ENCODE data around the gene IGSF21. TPM values are rescaled to one million over a fixed set of nuclear protein-coding genes. Genes with fewer than 3 reads are reported as not detected.
"Not testable (repeated sequence)": the region's sequence is repeated elsewhere in the genome, so short reads cannot be mapped to it uniquely, and the experiment has no call there.

Gene IGSF21
- total RNA-seq, 1 donor from 2014 or later: 0.35 TPM

DNA sequence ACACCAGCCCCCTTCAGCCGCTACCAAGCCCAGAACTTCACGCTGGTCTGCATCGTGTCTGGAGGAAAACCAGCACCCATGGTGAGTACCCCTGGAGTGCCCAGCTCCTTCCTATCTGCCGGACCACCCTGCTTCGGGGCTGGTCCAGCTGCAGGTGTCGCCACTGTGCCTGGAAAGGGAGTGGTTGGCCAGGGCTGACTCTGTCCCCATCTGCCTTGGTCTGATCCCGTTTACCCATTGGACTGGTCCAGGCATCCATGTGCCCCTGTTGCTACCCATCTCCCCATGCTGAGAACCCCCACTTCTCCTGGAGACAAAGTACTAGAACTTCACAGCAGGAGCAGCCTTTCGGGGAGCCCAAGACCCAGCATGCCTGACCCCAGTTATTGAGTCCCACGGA, 254.6 kb downstream of the IGSF21 start:
- Mint-ChIP-seq H3K36me3 (ENCODE audit: low read depth) (no peaks in the 10 kb centered on the region), H3K27me3 (ENCODE audit: low read depth) (peaks cover 56% of the 10 kb centered on the region)
- TF ChIP-seq, protein P1, sequence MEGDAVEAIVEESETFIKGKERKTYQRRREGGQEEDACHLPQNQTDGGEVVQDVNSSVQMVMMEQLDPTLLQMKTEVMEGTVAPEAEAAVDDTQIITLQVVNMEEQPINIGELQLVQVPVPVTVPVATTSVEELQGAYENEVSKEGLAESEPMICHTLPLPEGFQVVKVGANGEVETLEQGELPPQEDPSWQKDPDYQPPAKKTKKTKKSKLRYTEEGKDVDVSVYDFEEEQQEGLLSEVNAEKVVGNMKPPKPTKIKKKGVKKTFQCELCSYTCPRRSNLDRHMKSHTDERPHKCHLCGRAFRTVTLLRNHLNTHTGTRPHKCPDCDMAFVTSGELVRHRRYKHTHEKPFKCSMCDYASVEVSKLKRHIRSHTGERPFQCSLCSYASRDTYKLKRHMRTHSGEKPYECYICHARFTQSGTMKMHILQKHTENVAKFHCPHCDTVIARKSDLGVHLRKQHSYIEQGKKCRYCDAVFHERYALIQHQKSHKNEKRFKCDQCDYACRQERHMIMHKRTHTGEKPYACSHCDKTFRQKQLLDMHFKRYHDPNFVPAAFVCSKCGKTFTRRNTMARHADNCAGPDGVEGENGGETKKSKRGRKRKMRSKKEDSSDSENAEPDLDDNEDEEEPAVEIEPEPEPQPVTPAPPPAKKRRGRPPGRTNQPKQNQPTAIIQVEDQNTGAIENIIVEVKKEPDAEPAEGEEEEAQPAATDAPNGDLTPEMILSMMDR (conservative IDR thresholded peaks at IDR 0.05): no peak

DNA sequence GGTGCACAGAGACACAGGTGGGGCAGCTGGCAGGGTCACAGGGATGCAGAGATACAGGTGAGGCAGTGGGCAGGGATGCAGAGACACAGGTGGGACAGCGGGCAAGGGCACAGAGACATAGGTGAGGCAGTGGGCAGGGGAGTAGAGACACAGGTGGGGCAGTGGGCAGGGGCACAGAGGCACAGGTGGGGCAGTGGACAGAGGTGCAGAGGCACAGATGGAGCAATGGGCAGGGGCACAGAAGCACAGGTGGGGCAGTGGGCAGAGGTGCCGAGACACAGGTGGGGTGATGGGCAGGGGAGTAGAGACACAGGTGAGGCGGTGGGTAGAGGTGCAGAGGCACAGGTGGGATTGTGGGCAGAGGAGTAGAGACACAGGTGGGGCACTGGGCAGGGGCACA, 255.8 kb downstream of the IGSF21 start:
- no peaks in the 10 kb centered on the region for H3K36me3 Mint-ChIP-seq (ENCODE audit: low read depth)
- no peaks in the 10 kb centered on the region for H3K4me1 Mint-ChIP-seq
- H3K9me3 Mint-ChIP-seq: no peaks in the 10 kb centered on the region
- H3K27ac Mint-ChIP-seq (ENCODE audit: unreplicated experiment): no peak overlapping the region
- no peak for DNase-seq (ENCODE audit: low read depth, low spot score)
- H3K4me3 Mint-ChIP-seq: no peak overlapping the region
- TF ChIP-seq, protein P1 (conservative IDR thresholded peaks at IDR 0.05): no peak
- H3K27me3 Mint-ChIP-seq (ENCODE audit: low read depth): peaks cover 46% of the 10 kb centered on the region

More for the DNA sequence above, 254.6 kb downstream of the IGSF21 start:
- no peak overlapping the region for H3K27ac Mint-ChIP-seq (ENCODE audit: unreplicated experiment)
- H3K9me3 Mint-ChIP-seq: no peaks in the 10 kb centered on the region
- no peak for DNase-seq (ENCODE audit: low read depth, low spot score)
- H3K4me1 Mint-ChIP-seq: no peaks in the 10 kb centered on the region
- no peak overlapping the region for H3K4me3 Mint-ChIP-seq

- no peak for DNase-seq (ENCODE audit: low read depth, low spot score)
- Mint-ChIP-seq H3K9me3 (no peaks in the 10 kb centered on the region), H3K4me1 (no peaks in the 10 kb centered on the region), H3K27me3 (ENCODE audit: low read depth) (peaks cover 47% of the 10 kb centered on the region), H3K4me3 (no peak overlapping the region), H3K36me3 (ENCODE audit: low read depth) (no peaks in the 10 kb centered on the region), H3K27ac (ENCODE audit: unreplicated experiment) (no peak overlapping the region)
- TF ChIP-seq, protein P1 (conservative IDR thresholded peaks at IDR 0.05): no peak
Observed at GRCh38 chr1:18365099-18365705, 257.6 kb downstream of the IGSF21 start.

- not testable (repeated sequence) for H3K4me3 Mint-ChIP-seq; H3K36me3 Mint-ChIP-seq (ENCODE audit: low read depth); H3K9me3 Mint-ChIP-seq; H3K4me1 Mint-ChIP-seq; H3K27ac Mint-ChIP-seq (ENCODE audit: unreplicated experiment); DNase-seq (ENCODE audit: low read depth, low spot score)
- peaks cover 45% of the 10 kb centered on the region for H3K27me3 Mint-ChIP-seq (ENCODE audit: low read depth)
Observed at GRCh38 chr1:18372505-18372904, 264.9 kb downstream of the IGSF21 start.

DNA sequence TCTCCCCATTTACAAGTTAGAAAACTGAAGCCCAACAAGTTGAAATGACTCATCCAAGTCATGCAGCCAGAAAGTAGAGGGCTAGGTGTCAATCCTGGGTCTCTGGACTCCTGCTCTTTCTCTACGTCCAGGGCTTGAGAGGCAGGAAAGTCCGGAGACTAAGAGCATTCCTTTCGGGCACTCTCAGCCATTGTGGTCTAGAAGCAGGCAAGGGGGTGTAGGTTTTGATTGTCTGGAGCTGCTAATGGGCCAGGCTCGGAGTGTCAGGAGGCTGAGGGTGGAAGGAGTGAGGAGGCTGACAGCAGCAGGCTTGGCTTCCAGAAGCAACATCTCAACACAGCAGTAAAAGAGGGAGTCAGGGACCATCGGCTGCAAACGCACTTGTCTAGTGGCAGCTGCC, 265.6 kb downstream of the IGSF21 start:
- no peak for DNase-seq (ENCODE audit: low read depth, low spot score)
- no peak overlapping the region for H3K4me3 Mint-ChIP-seq
- no peak overlapping the region for H3K27ac Mint-ChIP-seq (ENCODE audit: unreplicated experiment)
- no peaks in the 10 kb centered on the region for H3K4me1 Mint-ChIP-seq
- H3K9me3 Mint-ChIP-seq: peaks cover 6% of the 10 kb centered on the region
- TF ChIP-seq, protein P1 (conservative IDR thresholded peaks at IDR 0.05): no peak
- H3K27me3 Mint-ChIP-seq (ENCODE audit: low read depth): peaks cover 45% of the 10 kb centered on the region
- no peaks in the 10 kb centered on the region for H3K36me3 Mint-ChIP-seq (ENCODE audit: low read depth)

- Mint-ChIP-seq H3K27me3 (ENCODE audit: low read depth) (peaks cover 45% of the 10 kb centered on the region), H3K4me3 (no peak overlapping the region), H3K27ac (ENCODE audit: unreplicated experiment) (no peak overlapping the region), H3K4me1 (no peaks in the 10 kb centered on the region), H3K36me3 (ENCODE audit: low read depth) (no peaks in the 10 kb centered on the region), H3K9me3 (peaks cover 6% of the 10 kb centered on the region)
- TF ChIP-seq, protein P1 (conservative IDR thresholded peaks at IDR 0.05): peak; percentile 55
- DNase-seq (ENCODE audit: low read depth, low spot score): peak; percentile 43
Observed at GRCh38 chr1:18373882-18374493, 266.4 kb downstream of the IGSF21 start.
